Tibial nerve (tissue), 4 donors: Measurements from ENCODE around the gene BPIFB3. TPM values are rescaled to one million over a fixed set of nuclear protein-coding genes. Genes with fewer than 3 reads are reported as not detected.

Source experiments
- DNase-seq, 2 donors: peaks; one replicate each; pipeline ENCODE4 v3.0.0-alpha.2; 2019; ENCODE audit warnings: low spot score in 2 of 2
- H3K27ac ChIP-seq, 4 donors: fragments of 200-600 bp; sonication (generic) in 3 of 4; one replicate each; pipeline ENCODE4 v1.5.1; 2017 to 2019; ENCODE audit warnings: mild to moderate bottlenecking in 1 of 4
- H3K27me3 ChIP-seq, 2 donors: fragments of 200-600 bp; sonication (generic) in 1 of 2; one replicate each; pipeline versions ENCODE4 v1.5.1 to v1.6.0; 2017 to 2019
- H3K36me3 ChIP-seq, 3 donors: fragments of 200-600 bp; sonication (generic); one replicate each; pipeline ENCODE4 v1.5.1; 2018 to 2019
- H3K4me1 ChIP-seq, 4 donors: fragments of 200-600 bp; sonication (generic) in 3 of 4; one replicate each; pipeline ENCODE4 v1.5.1; 2017 to 2019
- H3K4me3 ChIP-seq, 4 donors: fragments of 200-600 bp; sonication (generic) in 3 of 4; one replicate each; pipeline ENCODE4 v1.5.1; 2017 to 2019; ENCODE audit warnings: mild to moderate bottlenecking in 1 of 4, moderate library complexity in 1 of 4
- H3K9me3 ChIP-seq, 4 donors: fragments of 200-600 bp; sonication (generic) in 3 of 4; one replicate each; pipeline ENCODE4 v1.5.1; 2017 to 2019
- CTCF ChIP-seq, 5 experiments: fragments of 200-600 bp in 3 of 5; fragments of 450-650 bp in 2 of 5; sonication (generic) in 3 of 5; IDR thresholded peaks; one replicate each; pipeline ENCODE4 v1.5.1; 2016 to 2019; ENCODE audit warnings: antibody characterized with exemption in 5 of 5, mild to moderate bottlenecking in 3 of 5, moderate library complexity in 2 of 5
- EP300 ChIP-seq, 2 donors: sonication (generic); formaldehyde crosslinking; IDR thresholded peaks; one replicate each; pipeline ENCODE4 v1.6.1; 2017; ENCODE audit warnings: antibody characterized with exemption in 2 of 2, mild to moderate bottlenecking in 1 of 2
- POLR2A ChIP-seq, 2 donors: fragments of 450-650 bp; IDR thresholded peaks; one replicate each; pipeline ENCODE4 v1.6.1; 2017; ENCODE audit warnings: antibody characterized with exemption in 2 of 2, mild to moderate bottlenecking in 2 of 2, moderate library complexity in 2 of 2
- WGBS, 2 donors: methylation state at CpG; one replicate each; pipeline ENCODE4 v1.1.5; 2018; 5-methylcytosine and 5-hydroxymethylcytosine counted together
- total RNA-seq, 4 donors: library from RNA; depleted of rRNA; stranded (reverse); fragments of >200 nt; gene quantifications; one replicate each; pipeline ENCODE4 v1.1.0, GENCODE V29; 2016

The BPIFB3 gene
- total RNA-seq, 4 donors from 2014 or later: not detected

GRCh38 chr20:33028875-33029274, 24.8 kb upstream of the BPIFB3 start:
- TF ChIP-seq POLR2A (IDR thresholded peaks at IDR 0.05): no peak
- TF ChIP-seq EP300 (IDR thresholded peaks at IDR 0.05): no peak
- no peak for TF ChIP-seq CTCF (IDR thresholded peaks at IDR 0.05)
- WGBS, 2 donors: 72 to 84% methylated on average over 7 of the region's 7 CpGs
- Histone ChIP-seq H3K4me1 (no peaks in the 10 kb centered on the region), H3K27ac (no peak overlapping the region), H3K27me3 (no peaks in the 10 kb centered on the region), H3K36me3 (no peaks in the 10 kb centered on the region), H3K4me3 (no peak overlapping the region), H3K9me3 (peaks cover 0 to 11% (median 0%) of the 10 kb centered on the region in 4 donors)
- no peak for DNase-seq

GRCh38 chr20:33030076-33030475, 23.6 kb upstream of the BPIFB3 start:
- no peak overlapping the region for H3K27ac ChIP-seq
- DNase-seq: no peak
- TF ChIP-seq CTCF (IDR thresholded peaks at IDR 0.05) (no peak), EP300 (IDR thresholded peaks at IDR 0.05) (no peak), POLR2A (IDR thresholded peaks at IDR 0.05) (no peak)
- 77 to 81% methylated on average over 9 of the region's 9 CpGs for WGBS, 2 donors
- H3K4me1 ChIP-seq: no peaks in the 10 kb centered on the region
- H3K27me3 ChIP-seq: no peaks in the 10 kb centered on the region
- peaks cover 0 to 11% (median 0%) of the 10 kb centered on the region in 4 donors for H3K9me3 ChIP-seq
- no peaks in the 10 kb centered on the region for H3K36me3 ChIP-seq
- H3K4me3 ChIP-seq: no peak overlapping the region

GRCh38 chr20:33030569-33030968, 23.1 kb upstream of the BPIFB3 start:
- TF ChIP-seq EP300 (IDR thresholded peaks at IDR 0.05): no peak
- no peak for TF ChIP-seq CTCF (IDR thresholded peaks at IDR 0.05)
- TF ChIP-seq POLR2A (IDR thresholded peaks at IDR 0.05): no peak
- H3K4me3 ChIP-seq: no peak overlapping the region
- H3K4me1 ChIP-seq: no peaks in the 10 kb centered on the region
- H3K9me3 ChIP-seq: peaks cover 0 to 11% (median 0%) of the 10 kb centered on the region in 4 donors
- 81 to 89% methylated on average over 6 of the region's 6 CpGs for WGBS, 2 donors
- DNase-seq: no peak
- H3K27ac ChIP-seq: no peak overlapping the region
- H3K36me3 ChIP-seq: no peaks in the 10 kb centered on the region
- no peaks in the 10 kb centered on the region for H3K27me3 ChIP-seq

- H3K27ac ChIP-seq: no peak within 1 kb of the TSS
- no peaks in the 10 kb centered on the region for H3K27me3 ChIP-seq
- peaks cover 0 to 11% (median 0%) of the 10 kb centered on the region in 4 donors for H3K9me3 ChIP-seq
- no peak for TF ChIP-seq EP300 (IDR thresholded peaks at IDR 0.05)
- no peak for TF ChIP-seq POLR2A (IDR thresholded peaks at IDR 0.05)
- TF ChIP-seq CTCF (IDR thresholded peaks at IDR 0.05): no peak
- no peak for DNase-seq
- WGBS, 2 donors: 75 to 93% methylated on average over 4 to 8 of the region's 10 CpGs
- H3K36me3 ChIP-seq: no peaks in the 10 kb centered on the region
- no peaks in the 10 kb centered on the region for H3K4me1 ChIP-seq
- no peak within 1 kb of the TSS for H3K4me3 ChIP-seq
Measured at GRCh38 chr20:33031531-33031930, 22.2 kb upstream of the BPIFB3 start, which contains the start of gene BPIFB6. BPIFB6 (plus strand) TSS chr20:33031648; CDS start chr20:33031648, 0 bp downstream.

- Histone ChIP-seq H3K4me3 (no peak overlapping the region), H3K27me3 (no peaks in the 10 kb centered on the region), H3K36me3 (no peaks in the 10 kb centered on the region), H3K4me1 (no peaks in the 10 kb centered on the region), H3K27ac (no peak overlapping the region), H3K9me3 (peaks cover 0 to 11% (median 0%) of the 10 kb centered on the region in 4 donors)
- no peak for TF ChIP-seq POLR2A (IDR thresholded peaks at IDR 0.05)
- 80 to 81% methylated on average over 6 of the region's 6 CpGs for WGBS, 2 donors
- no peak for DNase-seq
Measured at GRCh38 chr20:33032555-33032954, 21.1 kb upstream of the BPIFB3 start.

- DNase-seq: no peak
- H3K4me3 ChIP-seq: no peak overlapping the region
- WGBS, 2 donors: 59 to 66% methylated on average over 5 of the region's 5 CpGs
- no peaks in the 10 kb centered on the region for H3K36me3 ChIP-seq
- H3K9me3 ChIP-seq: peaks cover 0 to 11% (median 0%) of the 10 kb centered on the region in 4 donors
- no peak overlapping the region for H3K27ac ChIP-seq
- TF ChIP-seq EP300 (IDR thresholded peaks at IDR 0.05) (no peak), POLR2A (IDR thresholded peaks at IDR 0.05) (no peak), CTCF (IDR thresholded peaks at IDR 0.05) (no peak)
- no peaks in the 10 kb centered on the region for H3K4me1 ChIP-seq
- no peaks in the 10 kb centered on the region for H3K27me3 ChIP-seq
Measured at GRCh38 chr20:33033381-33033780, 20.3 kb upstream of the BPIFB3 start.
